Placental epithelial cell (primary cell): ENCODE measurements around the gene SPATA1. TPM values are rescaled to one million over a fixed set of nuclear protein-coding genes. Genes with fewer than 3 reads are reported as not detected.

Experiments used
- total RNA-seq: library from RNA; depleted of rRNA; stranded (reverse); fragments of >200 nt; gene quantifications from 2 replicates; pipeline ENCODE4 v1.2.3, GENCODE V29; 2012

SPATA1 gene
- 0.11 and 1.2 TPM in 2 replicates for total RNA-seq

DNA sequence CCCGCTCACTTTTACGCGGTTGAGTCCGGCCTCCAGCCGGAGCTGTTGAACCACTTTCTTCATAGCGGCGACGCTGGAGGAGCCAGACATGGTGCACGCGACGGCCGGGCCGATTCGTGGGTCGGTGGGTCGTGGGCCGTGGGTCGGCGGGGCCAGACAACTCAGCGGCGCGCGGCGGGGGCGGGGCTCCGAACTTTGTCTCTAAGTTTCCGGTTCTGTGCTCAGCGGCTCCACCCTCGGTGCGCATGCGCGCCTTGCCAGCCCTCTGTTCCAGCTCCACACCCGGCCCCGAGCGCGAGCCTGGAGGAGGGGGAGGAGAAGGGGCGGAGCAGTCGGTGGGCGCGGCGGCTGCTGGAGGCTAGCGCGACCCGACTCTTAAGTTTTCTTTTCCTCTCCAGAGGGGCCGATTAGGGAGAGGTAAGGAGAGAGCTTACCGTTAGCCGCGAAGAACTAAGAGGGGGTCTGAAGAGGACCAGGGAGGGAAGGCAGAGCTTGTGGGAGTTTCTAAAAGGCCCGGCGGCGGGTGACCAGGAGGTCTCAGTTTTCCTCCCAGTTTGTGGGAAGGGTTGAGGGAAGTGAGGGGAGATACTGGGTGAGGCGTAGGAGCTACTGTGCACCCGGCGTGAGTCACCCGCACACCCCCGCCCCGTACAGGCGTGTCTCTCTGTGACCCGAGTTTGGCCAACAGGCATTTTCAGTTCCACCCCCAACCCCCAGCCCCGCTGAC is at the start of gene SPATA1, which contains the start of gene GNG5:
TSS of gene SPATA1 (plus strand) at position 385 of the 727 bp plus-strand sequence. CDS start 9,974 bp downstream, outside the sequence.
TSS of gene GNG5 (minus strand) at position 580 of the 727 bp plus-strand sequence. CDS start at position 90, 490 bp downstream.

DNA sequence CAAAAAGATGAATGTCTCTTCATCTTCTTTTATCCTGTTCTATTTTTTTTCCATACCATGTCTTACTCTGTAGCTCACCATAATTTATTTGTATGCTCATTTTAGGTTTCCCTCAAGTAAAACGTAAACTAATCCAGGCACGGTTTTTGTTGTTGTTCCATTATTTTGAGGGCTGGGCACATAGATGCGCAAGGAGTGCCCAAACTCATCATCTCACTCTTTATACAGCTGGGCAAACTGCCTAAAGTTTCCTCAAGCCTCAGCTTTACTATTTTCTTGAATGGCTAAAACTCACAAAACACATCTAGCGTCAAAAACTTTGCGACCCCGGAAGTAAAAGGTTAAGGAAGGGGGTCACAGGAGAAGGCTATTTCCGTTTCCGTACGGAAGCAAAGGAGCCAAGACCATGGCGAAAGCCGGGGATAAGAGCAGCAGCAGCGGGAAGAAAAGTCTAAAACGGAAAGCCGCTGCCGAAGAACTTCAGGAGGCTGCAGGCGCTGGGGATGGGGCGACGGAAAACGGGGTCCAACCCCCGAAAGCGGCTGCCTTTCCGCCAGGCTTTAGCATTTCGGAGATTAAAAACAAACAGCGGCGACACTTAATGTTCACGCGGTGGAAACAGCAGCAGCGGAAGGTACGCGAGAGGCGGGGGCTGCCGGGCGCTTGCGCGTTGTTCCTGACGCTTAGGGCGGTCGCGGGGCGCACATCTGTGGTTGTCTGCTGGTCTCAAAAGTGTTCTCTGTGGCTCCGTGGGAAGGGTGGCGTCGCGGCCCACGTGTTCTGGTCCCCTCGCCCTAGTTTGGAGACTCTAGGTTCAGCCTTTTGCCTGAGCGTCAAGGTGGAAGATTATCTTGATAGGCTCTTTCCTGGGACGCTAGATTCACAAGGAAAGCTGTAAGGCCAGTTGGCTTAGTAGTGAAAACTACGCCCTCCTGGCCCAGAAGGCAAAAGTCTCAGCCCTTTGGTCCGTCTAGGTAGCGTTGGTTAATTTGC is 27.0 kb upstream of the SPATA1 start, which contains the start of gene RPF1:
TSS of gene RPF1 (plus strand) at position 391 of the 993 bp plus-strand sequence. CDS start at position 407, 16 bp downstream.

DNA sequence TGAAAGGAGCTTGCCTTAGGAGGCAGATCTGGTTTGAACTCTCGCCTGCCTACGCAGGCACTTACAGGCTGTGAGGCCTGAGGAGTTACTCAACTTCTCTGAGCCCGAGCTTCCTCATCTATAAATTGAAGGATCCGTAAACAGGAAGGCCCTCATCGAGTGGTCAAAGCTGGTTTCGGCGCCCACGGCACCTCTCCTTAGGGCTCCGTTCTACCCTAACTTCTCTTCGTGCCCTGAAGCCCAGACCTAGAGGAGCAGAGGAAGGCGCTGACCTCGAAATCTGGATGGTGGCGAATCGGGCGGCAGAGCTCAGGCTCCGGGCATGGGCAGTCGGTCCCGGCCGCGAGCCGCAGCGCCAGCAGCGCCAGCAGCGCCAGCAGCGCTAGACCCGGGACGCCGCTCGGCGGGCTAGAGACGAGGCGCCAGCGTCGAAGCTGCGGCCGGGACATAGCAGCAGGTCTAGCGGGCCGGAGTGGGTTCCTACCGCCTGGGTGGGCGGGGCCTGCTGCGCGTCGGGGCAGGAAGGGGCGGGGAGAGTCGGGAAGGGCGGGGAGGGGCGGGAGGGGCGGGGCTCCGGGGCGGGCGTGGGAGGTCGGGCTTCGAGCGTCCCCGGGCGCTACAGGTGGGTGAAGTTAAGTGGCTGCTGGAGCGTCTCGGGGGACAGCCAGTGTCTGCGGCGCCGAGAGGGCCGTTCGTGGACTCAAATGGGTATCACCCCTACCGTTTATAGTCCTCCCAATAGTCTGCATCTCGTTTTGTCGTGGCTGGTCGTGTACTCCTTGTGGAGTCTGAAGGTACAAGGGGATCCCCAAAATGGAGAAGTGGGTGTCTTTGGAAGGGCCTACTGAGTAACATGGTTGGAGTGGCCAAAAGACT is 68.0 kb downstream of the SPATA1 start, which contains the start of gene CTBS:
TSS of gene CTBS (minus strand) at position 474 of the 876 bp plus-strand sequence. CDS start at position 449, 25 bp downstream.

Other genes with a start within 250 kb of the SPATA1 start
- 0.11 and 0.39 TPM in 2 replicates for gene SAMD13, start 204.7 kb upstream of the SPATA1 start, total RNA-seq
- gene DNASE2B, start 107.9 kb upstream of the SPATA1 start, total RNA-seq, result not detected in 2 replicates
- gene RPF1, start 27.1 kb upstream of the SPATA1 start, total RNA-seq, result 15.7 and 22.2 TPM in 2 replicates
- gene GNG5, start 195 bp downstream of the SPATA1 start, total RNA-seq, result 23.5 and 32.6 TPM in 2 replicates
- gene CTBS, start 68.1 kb downstream of the SPATA1 start, total RNA-seq, result 7.3 and 7.9 TPM in 2 replicates
- 2.0 and 3.5 TPM in 2 replicates for gene SSX2IP, start 184.1 kb downstream of the SPATA1 start, total RNA-seq